Gastroesophageal sphincter (tissue), 3 donors: ENCODE data around the gene TSPEAR.

Experiments
- CTCF ChIP-seq, 4 experiments: fragments of 200-600 bp in 2 of 4; fragments of 450-650 bp in 2 of 4; sonication (generic) in 1 of 4; IDR thresholded peaks; one replicate each; pipeline ENCODE4 v1.5.1; 2017 to 2019; ENCODE audit warnings: antibody characterized with exemption in 4 of 4, mild to moderate bottlenecking in 2 of 4, moderate library complexity in 2 of 4
- EP300 ChIP-seq: sonication (generic); formaldehyde crosslinking; IDR thresholded peaks from one replicate; pipeline ENCODE4 v1.6.1; 2017; ENCODE audit warnings: antibody characterized with exemption, mild to moderate bottlenecking
- POLR2A ChIP-seq, 2 donors: fragments of 450-650 bp; IDR thresholded peaks; one replicate each; pipeline ENCODE4 v1.6.1; 2017; ENCODE audit warnings: antibody characterized with exemption in 2 of 2, mild to moderate bottlenecking in 2 of 2, moderate library complexity in 1 of 2

- no peak for TF ChIP-seq CTCF (IDR thresholded peaks at IDR 0.05)
- TF ChIP-seq EP300, result no peak
- TF ChIP-seq POLR2A (IDR thresholded peaks at IDR 0.05), result no peak
These were observed 5.6 kb upstream of the TSPEAR start for GRCh38 chr21:44716984-44717383.
